PFSK-1 (cell line): ENCODE data around the gene RIBC1.

Source experiments
- FOXP2 ChIP-seq: optimal IDR thresholded peaks from 2 replicates; pipeline ENCODE3; 2011; ENCODE audit warnings: borderline replicate concordance, control low read depth, inconsistent platforms; ENCODE audit not compliant: insufficient read depth; ENCODE audit errors: extremely low read length, extremely low read depth
- POLR2AphosphoS5 ChIP-seq: IDR thresholded peaks from 2 replicates; pipeline ENCODE4 v1.6.1; 2012; ENCODE audit warnings: low read depth, mild to moderate bottlenecking, control low read depth, low read length, moderate library complexity
- SIN3A ChIP-seq: IDR thresholded peaks from 2 replicates; pipeline ENCODE4 v1.6.1; 2012; ENCODE audit warnings: mild to moderate bottlenecking, low read length, moderate library complexity, borderline replicate concordance; ENCODE audit not compliant: insufficient read depth
- TAF1 ChIP-seq: IDR thresholded peaks from 2 replicates; pipeline ENCODE4 v1.6.1; 2012; ENCODE audit warnings: low read length, control low read depth, borderline replicate concordance; ENCODE audit not compliant: insufficient read depth
- TF ChIP-seq, protein P1 (sequence below), 2 experiments: IDR thresholded peaks; 2 replicates each; pipeline versions ENCODE4 v1.6.1 to v1.8.0; 2011 to 2012; ENCODE audit warnings: low read depth in 2 of 2, low read length in 2 of 2, control low read depth in 1 of 2, inconsistent platforms in 1 of 2, mild to moderate bottlenecking in 1 of 2, moderate library complexity in 1 of 2; ENCODE audit not compliant: insufficient read depth in 1 of 2

The RIBC1 gene

DNA sequence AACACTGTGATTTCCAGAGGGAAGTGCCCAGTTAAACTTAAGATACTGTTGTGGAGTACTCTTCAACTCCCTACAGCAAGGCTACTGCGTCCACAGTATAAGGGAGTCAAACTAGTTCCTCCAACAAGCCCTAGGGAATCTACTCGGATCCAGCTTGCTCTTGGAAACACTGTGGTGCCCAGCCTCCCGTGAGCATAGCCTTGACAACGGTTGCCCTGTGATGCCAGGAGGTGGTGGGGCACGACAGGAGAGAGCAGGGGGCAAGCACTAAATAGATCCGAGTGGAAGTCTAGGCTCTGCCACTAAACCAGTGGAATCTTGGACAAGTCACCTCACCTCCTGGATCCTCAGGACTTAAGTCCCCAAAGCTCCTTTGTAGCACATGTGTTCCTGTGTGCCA is 45.8 kb upstream of the RIBC1 start:
- TF ChIP-seq, protein P1, sequence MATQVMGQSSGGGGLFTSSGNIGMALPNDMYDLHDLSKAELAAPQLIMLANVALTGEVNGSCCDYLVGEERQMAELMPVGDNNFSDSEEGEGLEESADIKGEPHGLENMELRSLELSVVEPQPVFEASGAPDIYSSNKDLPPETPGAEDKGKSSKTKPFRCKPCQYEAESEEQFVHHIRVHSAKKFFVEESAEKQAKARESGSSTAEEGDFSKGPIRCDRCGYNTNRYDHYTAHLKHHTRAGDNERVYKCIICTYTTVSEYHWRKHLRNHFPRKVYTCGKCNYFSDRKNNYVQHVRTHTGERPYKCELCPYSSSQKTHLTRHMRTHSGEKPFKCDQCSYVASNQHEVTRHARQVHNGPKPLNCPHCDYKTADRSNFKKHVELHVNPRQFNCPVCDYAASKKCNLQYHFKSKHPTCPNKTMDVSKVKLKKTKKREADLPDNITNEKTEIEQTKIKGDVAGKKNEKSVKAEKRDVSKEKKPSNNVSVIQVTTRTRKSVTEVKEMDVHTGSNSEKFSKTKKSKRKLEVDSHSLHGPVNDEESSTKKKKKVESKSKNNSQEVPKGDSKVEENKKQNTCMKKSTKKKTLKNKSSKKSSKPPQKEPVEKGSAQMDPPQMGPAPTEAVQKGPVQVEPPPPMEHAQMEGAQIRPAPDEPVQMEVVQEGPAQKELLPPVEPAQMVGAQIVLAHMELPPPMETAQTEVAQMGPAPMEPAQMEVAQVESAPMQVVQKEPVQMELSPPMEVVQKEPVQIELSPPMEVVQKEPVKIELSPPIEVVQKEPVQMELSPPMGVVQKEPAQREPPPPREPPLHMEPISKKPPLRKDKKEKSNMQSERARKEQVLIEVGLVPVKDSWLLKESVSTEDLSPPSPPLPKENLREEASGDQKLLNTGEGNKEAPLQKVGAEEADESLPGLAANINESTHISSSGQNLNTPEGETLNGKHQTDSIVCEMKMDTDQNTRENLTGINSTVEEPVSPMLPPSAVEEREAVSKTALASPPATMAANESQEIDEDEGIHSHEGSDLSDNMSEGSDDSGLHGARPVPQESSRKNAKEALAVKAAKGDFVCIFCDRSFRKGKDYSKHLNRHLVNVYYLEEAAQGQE (IDR thresholded peaks at IDR 0.05; ENCODE audit: insufficient read depth in 1 of 2, low read depth in 2 of 2, low read length in 2 of 2), result no peak
- TF ChIP-seq TAF1, result no peak
- no peak for TF ChIP-seq FOXP2
- no peak for TF ChIP-seq SIN3A
- TF ChIP-seq POLR2AphosphoS5, result no peak

DNA sequence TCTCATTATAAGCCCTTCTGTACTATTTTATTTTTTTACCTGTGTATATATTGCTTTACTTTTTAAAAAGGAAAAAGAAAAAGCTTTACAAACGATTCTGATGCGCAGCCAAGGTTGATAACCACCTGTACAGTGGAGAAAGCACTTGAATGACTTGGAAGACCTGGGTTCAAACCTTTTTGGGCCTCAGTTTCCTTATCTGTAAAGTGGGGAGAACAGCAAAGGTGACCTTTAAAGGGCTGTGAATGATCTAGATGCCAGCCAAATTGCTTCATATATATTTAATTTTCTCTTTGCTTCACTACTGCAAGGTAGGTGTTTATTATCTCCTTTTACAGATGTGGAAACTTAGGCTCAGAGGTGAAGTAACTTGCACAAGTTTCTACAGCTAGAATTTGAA is 45.2 kb upstream of the RIBC1 start:
- TF ChIP-seq FOXP2, result no peak
- TF ChIP-seq SIN3A, result no peak
- TF ChIP-seq, protein P1 (IDR thresholded peaks at IDR 0.05; ENCODE audit: insufficient read depth in 1 of 2, low read depth in 2 of 2, low read length in 2 of 2), result no peak
- TF ChIP-seq POLR2AphosphoS5, result no peak
- TF ChIP-seq TAF1, result no peak

DNA sequence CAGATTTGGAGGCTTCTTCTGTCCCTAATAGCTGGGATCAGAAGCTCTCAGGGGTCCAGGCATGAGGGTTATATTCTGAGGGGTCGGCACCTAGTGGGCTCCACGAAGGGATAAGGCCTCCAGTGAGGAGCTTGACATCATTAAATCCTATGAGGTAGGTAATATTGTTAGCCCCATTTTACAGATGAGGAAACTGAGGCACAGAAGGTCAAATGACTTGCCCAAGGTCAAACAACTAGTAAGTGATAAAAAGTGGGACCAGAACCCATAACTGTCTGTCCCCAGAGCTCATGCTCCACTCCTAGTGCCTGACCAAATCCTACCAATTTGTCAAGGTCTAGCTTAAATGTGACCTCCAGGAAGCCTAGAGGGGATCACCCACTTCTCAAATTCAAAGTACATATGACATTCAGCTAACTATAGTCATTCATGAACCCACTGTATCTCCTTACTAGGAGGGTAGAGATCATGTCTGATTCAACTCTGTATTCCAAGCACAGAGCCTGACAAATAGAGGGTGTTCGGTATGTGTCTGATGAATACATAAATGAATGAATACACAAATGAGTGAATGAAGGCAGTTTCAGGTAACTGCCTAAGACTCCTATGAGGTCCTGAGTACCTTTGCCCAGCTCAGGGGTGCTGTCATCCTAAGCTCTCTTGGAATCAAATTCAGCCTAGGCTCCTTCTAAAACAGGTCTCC is 43.5 kb upstream of the RIBC1 start:
- TF ChIP-seq SIN3A, result no peak
- TF ChIP-seq FOXP2, result no peak
- TF ChIP-seq, protein P1 (IDR thresholded peaks at IDR 0.05; ENCODE audit: insufficient read depth in 1 of 2, low read depth in 2 of 2, low read length in 2 of 2), result no peak
- TF ChIP-seq TAF1, result no peak
- no peak for TF ChIP-seq POLR2AphosphoS5

DNA sequence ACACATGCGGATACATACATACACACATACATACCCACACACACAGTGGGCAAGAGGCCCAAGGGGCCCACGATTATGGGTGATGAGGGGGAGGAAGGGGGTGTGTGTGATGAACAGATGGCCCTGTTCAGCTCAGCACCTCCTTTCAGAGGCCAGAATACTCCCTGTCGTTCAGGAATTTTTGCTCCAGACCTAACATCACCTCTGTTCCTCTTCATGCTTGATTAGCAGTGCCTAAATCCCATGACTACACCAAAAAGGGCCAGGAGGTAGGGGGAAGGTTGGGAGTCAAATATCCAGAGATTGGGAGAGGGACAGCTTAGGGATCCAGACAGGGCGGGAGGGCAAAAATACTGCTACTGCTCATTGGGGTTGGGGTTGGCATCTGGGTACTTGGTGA is 42.9 kb upstream of the RIBC1 start:
- TF ChIP-seq SIN3A, result no peak
- no peak for TF ChIP-seq TAF1
- TF ChIP-seq POLR2AphosphoS5, result no peak
- no peak for TF ChIP-seq FOXP2
- TF ChIP-seq, protein P1 (IDR thresholded peaks at IDR 0.05; ENCODE audit: insufficient read depth in 1 of 2, low read depth in 2 of 2, low read length in 2 of 2), result no peak
